Neutrophil (primary cell): ENCODE measurements around the gene PCAT7.

Source experiments
- H3K27ac ChIP-seq: fragments of 200-600 bp; sonication (generic); 2 replicates; pipeline ENCODE4 v1.5.1; 2016; ENCODE audit warnings: mild to moderate bottlenecking, moderate library complexity
- H3K27me3 ChIP-seq: fragments of 200-600 bp; sonication (generic); 2 replicates; pipeline ENCODE4 v1.6.0; 2016; ENCODE audit warnings: mild to moderate bottlenecking
- H3K36me3 ChIP-seq: fragments of 200-600 bp; sonication (generic); 2 replicates; pipeline ENCODE4 v1.5.1; 2017
- H3K4me1 ChIP-seq, 2 experiments: fragments of 200-600 bp in 1 of 2; sonication (generic) in 1 of 2; 1 replicate in 1 of 2; 2 replicates in 1 of 2; pipeline versions ENCODE4 v1.5.1 to v1.6.1; 2013 to 2016; ENCODE audit warnings: low read depth in 1 of 2, low read length in 1 of 2, mild to moderate bottlenecking in 1 of 2, moderate library complexity in 1 of 2; ENCODE audit not compliant: control insufficient read depth in 1 of 2, insufficient read depth in 1 of 2
- H3K4me3 ChIP-seq, 2 experiments: fragments of 200-600 bp in 1 of 2; sonication (generic) in 1 of 2; 1 replicate in 1 of 2; 2 replicates in 1 of 2; pipeline ENCODE4 v1.5.1; 2013 to 2016; ENCODE audit warnings: low read depth in 1 of 2, low read length in 1 of 2, mild to moderate bottlenecking in 1 of 2, moderate library complexity in 1 of 2
- H3K9me3 ChIP-seq: fragments of 200-600 bp; sonication (generic); 2 replicates; pipeline ENCODE4 v1.5.1; 2016
- TF ChIP-seq, protein P1 (sequence below): fragments of 200-600 bp; sonication (generic); IDR thresholded peaks from 2 replicates; pipeline ENCODE4 v1.5.1; 2016; ENCODE audit warnings: antibody characterized with exemption

Gene PCAT7

DNA sequence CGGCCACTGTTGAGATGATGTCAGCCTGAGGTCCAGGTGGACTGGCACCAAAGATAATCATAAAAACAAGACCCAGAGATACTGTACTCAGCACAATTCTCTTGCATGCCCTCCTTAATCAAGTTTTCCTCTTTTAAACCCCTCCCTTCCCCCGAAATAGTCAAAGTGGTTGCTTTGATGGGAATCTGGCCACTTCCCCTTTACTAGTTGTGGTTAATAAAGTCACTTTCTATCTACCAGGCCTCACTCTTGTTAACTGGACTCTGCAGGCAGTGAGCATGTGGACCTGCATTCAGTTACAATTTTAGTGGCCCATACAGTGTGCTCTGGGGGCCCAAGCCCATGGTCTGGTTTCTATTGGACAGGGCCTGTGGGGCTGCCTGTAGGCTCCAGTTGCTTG, 21.2 kb downstream of the PCAT7 start:
- Histone ChIP-seq H3K36me3 (no peaks in the 10 kb centered on the region), H3K4me1 (no peaks in the 10 kb centered on the region), H3K27ac (no peak overlapping the region), H3K27me3 (no peaks in the 10 kb centered on the region), H3K4me3 (no peak overlapping the region), H3K9me3 (no peaks in the 10 kb centered on the region)
- TF ChIP-seq, protein P1, sequence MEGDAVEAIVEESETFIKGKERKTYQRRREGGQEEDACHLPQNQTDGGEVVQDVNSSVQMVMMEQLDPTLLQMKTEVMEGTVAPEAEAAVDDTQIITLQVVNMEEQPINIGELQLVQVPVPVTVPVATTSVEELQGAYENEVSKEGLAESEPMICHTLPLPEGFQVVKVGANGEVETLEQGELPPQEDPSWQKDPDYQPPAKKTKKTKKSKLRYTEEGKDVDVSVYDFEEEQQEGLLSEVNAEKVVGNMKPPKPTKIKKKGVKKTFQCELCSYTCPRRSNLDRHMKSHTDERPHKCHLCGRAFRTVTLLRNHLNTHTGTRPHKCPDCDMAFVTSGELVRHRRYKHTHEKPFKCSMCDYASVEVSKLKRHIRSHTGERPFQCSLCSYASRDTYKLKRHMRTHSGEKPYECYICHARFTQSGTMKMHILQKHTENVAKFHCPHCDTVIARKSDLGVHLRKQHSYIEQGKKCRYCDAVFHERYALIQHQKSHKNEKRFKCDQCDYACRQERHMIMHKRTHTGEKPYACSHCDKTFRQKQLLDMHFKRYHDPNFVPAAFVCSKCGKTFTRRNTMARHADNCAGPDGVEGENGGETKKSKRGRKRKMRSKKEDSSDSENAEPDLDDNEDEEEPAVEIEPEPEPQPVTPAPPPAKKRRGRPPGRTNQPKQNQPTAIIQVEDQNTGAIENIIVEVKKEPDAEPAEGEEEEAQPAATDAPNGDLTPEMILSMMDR, result no peak

DNA sequence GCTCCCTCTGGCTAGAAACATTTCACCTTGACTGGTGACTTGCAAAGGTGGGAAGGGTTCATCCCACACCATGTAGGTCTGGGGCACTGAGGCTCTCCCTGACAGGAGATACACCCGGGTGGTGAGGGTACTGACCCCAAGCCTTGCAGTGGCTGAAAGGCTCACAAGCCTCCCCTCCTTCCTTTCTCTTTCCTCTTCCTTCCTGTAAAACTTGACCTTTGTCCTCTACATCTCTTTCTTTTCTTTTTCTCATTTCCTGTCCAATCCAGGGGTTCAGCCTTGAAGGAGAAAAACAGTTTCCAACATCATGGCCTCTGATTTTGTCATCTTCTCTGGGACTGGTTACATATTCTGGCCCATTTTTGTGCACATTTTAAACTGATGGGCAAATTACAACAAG, 22.2 kb downstream of the PCAT7 start:
- TF ChIP-seq, protein P1, result no peak
- H3K27ac ChIP-seq, result no peak overlapping the region
- no peaks in the 10 kb centered on the region for H3K36me3 ChIP-seq
- H3K4me1 ChIP-seq, result no peaks in the 10 kb centered on the region
- no peak overlapping the region for H3K4me3 ChIP-seq
- H3K27me3 ChIP-seq, result no peaks in the 10 kb centered on the region
- no peaks in the 10 kb centered on the region for H3K9me3 ChIP-seq

DNA sequence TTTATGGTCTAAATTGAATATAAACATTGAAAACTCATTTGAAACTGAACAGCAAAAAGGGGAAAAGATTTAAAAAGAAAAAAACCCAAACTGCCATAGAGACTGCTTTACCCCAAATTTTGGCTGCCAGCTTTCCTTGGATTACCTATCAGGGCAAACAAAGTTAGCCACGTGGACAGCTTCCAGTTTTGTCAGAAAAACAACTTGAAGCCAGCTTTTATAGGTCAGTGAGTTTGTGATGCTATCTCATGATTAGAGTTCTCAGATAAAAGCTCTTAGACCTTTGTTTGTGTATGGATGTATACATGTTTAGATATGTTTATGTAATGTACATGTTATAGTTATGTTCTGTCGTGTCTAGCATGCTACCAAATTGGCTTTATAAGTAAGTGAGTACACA, 22.7 kb downstream of the PCAT7 start:
- Histone ChIP-seq H3K4me3 (no peak overlapping the region), H3K36me3 (no peaks in the 10 kb centered on the region), H3K27ac (no peak overlapping the region), H3K9me3 (no peaks in the 10 kb centered on the region), H3K27me3 (no peaks in the 10 kb centered on the region), H3K4me1 (no peaks in the 10 kb centered on the region)
- TF ChIP-seq, protein P1, result no peak

DNA sequence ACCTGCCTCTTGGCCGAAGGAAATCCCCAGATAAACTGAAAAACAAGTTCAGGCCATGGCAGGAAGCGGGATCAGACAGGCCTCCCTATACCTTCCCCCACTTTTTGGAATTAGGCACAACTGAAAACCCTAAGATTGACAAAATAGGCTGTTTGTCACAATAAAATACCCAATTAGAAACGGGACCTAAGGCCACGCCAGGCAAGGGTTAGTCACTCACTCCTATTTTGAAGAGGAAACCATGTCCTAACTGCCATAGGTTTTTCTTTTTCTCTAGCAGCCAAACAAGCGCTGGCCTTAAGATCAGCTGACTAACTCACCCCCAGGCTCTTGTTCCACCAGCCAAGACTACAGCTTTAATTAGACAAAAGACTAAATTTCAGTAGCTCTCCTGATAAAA, 26.8 kb downstream of the PCAT7 start:
- no peaks in the 10 kb centered on the region for H3K9me3 ChIP-seq
- H3K27me3 ChIP-seq, result no peaks in the 10 kb centered on the region
- TF ChIP-seq, protein P1, result no peak
- H3K36me3 ChIP-seq, result no peaks in the 10 kb centered on the region
- no peaks in the 10 kb centered on the region for H3K4me1 ChIP-seq
- H3K4me3 ChIP-seq, result no peak overlapping the region
- no peak overlapping the region for H3K27ac ChIP-seq

DNA sequence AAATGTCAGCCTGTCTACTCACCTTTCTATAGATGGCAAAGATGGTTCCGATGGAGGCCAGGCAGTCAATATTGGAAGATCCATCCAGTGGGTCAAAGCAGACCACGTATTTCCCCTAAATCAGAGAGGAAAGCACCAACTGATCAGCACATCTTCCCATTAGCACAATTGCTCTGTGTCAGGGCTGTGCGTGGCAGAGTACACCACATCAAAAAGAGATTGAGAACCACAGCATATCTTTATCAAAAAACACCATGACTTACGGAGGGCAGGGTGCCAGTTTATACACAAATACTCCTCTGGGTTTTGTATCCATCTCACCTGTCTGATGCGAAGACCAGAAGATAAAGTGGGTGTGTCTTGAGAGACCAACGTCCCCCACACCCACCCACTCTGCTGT, 29.7 kb downstream of the PCAT7 start:
- H3K36me3 ChIP-seq, result no peaks in the 10 kb centered on the region
- no peak overlapping the region for H3K4me3 ChIP-seq
- H3K27me3 ChIP-seq, result no peaks in the 10 kb centered on the region
- TF ChIP-seq, protein P1, result no peak
- H3K9me3 ChIP-seq, result no peaks in the 10 kb centered on the region
- H3K27ac ChIP-seq, result no peak overlapping the region
- H3K4me1 ChIP-seq, result no peaks in the 10 kb centered on the region

DNA sequence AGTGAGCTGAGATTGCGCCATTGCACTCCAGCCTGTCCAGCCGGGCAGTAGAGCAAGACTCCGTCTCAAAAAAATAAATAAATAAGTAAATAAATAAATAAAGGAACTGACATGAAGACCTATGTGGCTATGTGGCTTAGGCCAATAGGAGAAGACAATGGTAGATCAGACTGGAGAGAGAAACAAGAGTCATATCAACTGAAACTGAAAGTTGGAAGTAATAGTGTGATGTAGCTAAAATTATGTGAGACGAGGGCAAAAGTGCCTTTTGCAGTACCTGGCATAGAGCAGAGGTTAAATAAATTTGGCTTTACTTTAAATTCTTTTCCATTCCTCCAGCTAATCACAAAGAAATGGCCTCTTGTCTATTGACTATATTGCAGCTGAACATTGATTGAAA, 31.4 kb downstream of the PCAT7 start:
- H3K9me3 ChIP-seq, result no peaks in the 10 kb centered on the region
- TF ChIP-seq, protein P1, result no peak
- H3K36me3 ChIP-seq, result no peaks in the 10 kb centered on the region
- no peak overlapping the region for H3K27ac ChIP-seq
- no peak overlapping the region for H3K4me3 ChIP-seq
- no peaks in the 10 kb centered on the region for H3K4me1 ChIP-seq
- H3K27me3 ChIP-seq, result no peaks in the 10 kb centered on the region
